GM21381 (cell line): ENCODE measurements around the gene IGF2R.
"Not testable (repeated sequence)": the region's sequence is repeated elsewhere in the genome, so short reads cannot be mapped to it uniquely, and the experiment has no call there.

ENCODE experiments used
- ATAC-seq: cut with Tn5 transposase; IDR thresholded peaks from one replicate; pipeline ENCODE4 v1.9.1; 2021; ENCODE audit warnings: mild to moderate bottlenecking, moderate library complexity; ENCODE audit not compliant: unreplicated experiment

IGF2R gene

DNA sequence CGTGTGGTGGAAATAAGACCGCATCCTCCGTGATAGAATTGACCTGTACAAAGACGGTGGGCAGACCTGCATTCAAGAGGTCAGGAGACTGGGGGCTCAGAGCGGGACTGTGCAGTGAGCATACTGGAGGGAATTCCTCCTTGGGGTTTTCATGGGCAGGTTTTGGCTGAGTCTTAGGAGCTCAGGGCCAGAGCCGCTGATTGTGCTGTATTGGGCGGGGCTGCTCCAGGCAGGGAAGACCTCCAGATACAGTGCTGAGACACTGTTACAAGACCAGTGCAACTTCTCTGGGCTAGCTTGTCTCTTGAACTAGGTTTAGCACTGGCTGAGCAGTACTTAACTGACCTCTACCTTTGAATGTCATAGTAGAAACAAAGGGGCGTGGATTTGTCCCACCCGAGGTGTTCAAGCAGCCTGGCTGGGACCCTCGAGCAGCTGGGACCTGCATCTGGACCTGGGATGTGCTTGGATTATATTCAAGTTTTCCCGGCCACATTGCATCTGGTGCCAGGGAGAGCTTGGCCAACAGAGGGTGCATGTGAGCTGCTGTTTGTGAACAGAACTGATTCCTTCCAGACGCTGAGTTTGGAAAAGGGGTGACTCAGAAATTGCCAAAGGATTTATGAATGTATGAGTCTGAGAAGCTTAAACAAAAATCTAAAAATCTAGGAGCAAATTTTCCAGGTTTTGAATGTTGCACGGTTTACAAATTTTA lies 119.3 kb downstream of the IGF2R start:
- ATAC-seq, result no peak

DNA sequence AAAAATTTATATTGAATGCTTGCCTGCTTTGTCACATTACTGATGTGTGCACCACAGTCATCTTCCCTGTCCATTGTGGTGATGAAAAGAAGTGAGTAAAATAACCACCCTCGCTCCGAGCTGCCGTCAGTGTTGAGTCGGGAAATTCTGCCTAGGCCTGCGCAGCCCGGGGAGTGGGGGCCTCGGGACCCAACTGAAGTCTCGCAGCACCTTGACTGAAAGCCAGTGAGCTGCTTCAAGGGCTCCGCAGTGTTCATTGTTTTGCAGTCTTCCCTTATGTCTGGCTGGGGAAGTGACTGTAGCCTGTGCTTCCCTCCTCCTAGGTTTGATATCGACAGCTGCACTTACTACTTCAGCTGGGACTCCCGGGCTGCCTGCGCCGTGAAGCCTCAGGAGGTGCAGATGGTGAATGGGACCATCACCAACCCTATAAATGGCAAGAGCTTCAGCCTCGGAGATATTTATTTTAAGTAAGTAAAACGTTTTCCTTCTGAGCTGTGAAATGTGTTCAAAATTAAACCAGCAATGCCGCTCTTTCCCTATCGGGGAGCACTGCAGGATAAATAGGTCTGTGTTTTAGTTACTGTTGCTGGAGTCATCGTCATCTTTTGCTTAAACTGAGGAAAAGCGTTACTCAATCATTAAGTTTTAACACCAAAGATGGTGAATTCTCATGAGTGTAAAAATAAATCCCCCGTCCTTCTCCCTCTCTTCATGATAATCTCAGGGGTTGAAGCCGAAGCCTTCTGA lies 120.1 kb downstream of the IGF2R start:
- ATAC-seq, result no peak

- ATAC-seq, result no peak
Observed at GRCh38 chr6:160089534-160089897, 120.6 kb downstream of the IGF2R start.

DNA sequence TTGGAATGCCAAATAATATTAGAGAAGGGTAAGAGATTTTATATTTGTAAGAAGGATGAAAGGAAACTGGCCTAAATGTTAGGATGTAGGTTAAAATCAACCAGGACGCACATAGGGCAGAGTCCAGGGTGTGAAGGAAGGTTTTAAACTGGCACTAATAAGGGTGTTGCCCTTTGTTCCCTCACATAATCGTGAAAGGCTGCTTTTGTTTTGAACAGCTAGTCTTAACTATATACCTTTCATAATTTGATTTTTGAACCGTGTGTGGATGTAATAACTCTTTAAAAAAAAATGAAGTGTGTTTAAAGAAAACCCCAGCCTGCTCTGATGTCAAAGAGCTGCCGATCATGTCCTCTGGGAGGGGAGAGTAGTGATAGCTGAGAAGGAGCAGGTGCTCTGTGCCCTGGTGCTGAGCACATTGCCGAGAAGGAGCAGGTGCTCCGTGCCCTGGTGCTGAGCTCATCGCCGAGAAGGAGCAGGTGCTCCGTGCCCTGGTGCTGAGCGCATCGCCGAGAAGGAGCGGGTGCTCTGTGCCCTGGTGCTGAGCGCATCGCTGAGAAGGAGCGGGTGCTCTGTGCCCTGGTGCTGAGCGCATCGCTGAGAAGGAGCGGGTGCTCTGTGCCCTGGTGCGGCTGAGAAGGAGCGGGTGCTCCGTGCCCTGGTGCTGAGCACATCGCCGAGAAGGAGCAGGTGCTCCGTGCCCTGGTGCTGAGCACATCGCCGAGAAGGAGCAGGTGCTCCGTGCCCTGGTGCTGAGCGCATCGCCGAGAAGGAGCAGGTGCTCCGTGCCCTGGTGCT lies 121.8 kb downstream of the IGF2R start:
- ATAC-seq, result not testable (repeated sequence)

DNA sequence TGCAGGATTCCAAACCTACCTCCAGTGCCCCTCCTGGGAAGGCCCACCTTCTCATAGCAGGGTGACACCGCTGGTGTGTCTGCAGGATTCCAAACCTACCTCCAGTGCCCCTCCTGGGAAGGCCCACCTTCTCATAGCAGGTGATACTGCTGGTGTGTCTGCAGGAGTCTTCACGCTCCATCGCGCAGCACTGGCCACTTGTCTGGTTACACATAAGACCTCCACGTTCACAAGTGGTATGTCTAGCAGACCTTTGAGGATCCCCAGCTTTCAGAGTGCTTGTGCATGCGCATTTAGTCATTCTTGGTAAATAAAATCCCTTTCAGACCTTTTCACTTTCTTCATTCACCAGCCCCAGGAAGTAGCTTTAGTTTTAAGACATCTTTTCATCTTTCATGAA lies 123.3 kb downstream of the IGF2R start:
- not testable (repeated sequence) for ATAC-seq

GRCh38 chr6:160092602-160093001 lies 123.7 kb downstream of the IGF2R start:
- ATAC-seq, result no peak

- ATAC-seq, result no peak
Observed at GRCh38 chr6:160093061-160093460, 124.2 kb downstream of the IGF2R start.

GRCh38 chr6:160093946-160094345 lies 125.1 kb downstream of the IGF2R start:
- ATAC-seq, result no peak

DNA sequence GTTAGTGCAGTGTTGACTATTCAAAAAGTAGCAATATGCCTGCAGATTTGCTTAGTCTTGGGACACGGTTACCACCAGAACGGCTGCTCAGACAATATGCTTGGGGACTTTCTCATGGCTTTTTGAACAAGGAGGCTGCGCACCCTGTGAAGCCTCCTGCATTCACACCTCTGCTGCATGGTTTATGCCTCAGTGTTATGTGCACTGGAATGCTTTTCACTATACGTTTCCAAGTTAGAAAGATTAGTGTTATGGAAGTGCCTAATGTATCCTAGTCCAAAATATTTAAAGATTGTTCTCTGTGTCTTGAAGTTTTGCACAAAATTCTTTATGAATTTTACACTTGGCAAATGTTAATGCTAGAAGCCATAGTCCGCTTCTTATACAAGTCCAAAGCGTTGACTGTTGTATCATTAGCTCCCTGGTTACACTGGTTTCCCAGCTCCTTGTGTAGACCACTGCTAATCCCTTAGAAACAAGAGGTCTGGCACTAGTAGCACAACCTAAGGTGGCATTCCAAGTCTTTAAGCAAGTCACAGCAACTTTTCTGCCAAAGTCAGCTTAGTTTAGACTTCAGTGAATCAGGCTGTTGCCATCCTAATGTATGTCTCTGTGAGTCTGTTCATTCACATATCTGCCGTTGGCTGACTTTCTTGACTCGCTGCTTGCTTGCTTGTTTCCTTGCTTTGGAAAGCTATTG lies 126.4 kb downstream of the IGF2R start:
- ATAC-seq, result no peak

GRCh38 chr6:160101277-160102205 lies 132.7 kb downstream of the IGF2R start:
- ATAC-seq, result no peak

GRCh38 chr6:160102399-160102798 lies 133.5 kb downstream of the IGF2R start:
- no peak for ATAC-seq

- ATAC-seq, result no peak
Observed at GRCh38 chr6:160102956-160103824, 134.3 kb downstream of the IGF2R start.

GRCh38 chr6:160103825-160104100 lies 134.9 kb downstream of the IGF2R start:
- no peak for ATAC-seq

GRCh38 chr6:160104821-160105517 lies 136.1 kb downstream of the IGF2R start:
- no peak for ATAC-seq

GRCh38 chr6:160106010-160106409 lies 137.1 kb downstream of the IGF2R start:
- no peak for ATAC-seq

DNA sequence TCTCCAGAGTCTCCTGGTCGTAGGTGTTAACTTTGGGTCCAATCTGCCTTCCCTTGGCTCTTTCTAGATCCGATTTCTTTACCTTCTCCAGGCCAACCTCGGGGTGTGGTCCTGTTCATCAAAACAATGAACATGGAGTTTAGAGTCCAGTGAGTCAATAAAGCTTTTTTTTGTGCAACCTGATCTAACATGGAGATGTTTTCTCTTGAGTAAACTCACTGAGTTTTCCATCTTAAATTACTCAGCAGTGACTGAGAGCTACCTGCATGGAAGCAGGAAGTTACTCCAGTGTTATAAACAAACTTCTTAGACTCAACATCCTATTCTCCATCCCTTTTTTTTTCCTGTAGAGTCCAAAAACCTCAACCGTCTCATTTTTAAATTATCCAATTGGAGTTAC lies 137.8 kb downstream of the IGF2R start:
- no peak for ATAC-seq

- no peak for ATAC-seq
Observed at GRCh38 chr6:160108077-160108476, 139.2 kb downstream of the IGF2R start.

DNA sequence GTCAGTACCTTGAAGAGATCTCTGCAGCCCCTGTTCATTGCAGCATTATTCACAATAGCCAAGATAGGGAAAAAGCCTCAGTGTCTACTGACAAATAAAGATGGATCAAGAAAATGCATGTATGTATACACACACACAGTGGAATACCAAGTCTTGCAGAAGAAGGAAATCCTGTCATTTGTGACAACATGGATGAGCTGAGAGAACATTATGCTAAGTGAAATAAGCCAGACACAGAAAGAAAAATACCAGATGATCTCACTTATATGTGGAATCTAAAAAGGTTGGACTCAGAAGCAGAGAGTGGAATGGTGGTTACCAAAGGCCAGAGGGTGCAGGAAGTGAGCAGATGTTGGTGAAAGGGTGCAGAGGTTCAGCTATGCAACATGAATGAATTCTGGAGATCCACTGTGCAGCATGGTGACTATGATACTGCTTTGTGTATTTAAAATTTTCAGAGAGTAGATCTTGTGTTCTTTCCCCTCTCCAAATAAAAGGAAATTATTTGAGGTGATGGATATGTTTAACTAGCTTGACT lies 141.8 kb downstream of the IGF2R start:
- ATAC-seq, result no peak
